ENCODE results near the gene FAM76B. TPM values are rescaled to one million over a fixed set of nuclear protein-coding genes. Genes with fewer than 3 reads are reported as not detected.

FAM76B gene
- total RNA-seq, 3 donors from 2014 or later = 23.0 to 26.7 (median 24.5) TPM

DNA sequence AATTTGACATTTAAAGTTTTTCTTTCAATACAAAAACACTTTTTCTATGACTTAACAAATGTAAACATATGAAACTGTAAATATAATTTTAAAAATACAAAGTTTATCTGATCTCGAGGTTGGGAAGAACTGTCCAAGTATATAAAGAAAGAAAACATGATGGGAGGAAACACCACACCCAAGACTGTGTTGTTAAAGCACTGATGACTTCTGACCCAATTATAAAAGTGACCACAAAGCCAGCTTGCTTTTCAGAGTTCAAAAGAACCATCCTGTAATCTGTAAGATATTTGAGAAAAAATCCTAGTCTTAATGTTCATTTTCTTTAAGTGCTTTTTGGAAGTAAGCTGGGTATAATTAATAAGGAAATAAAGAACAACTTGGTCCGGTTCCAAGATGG, 16.3 kb upstream of the FAM76B start:
- Histone ChIP-seq H3K4me1 (ENCODE audit: low read depth) (no peaks in the 10 kb centered on the region), H3K4me3 (no peak overlapping the region), H3K9me3 (no peaks in the 10 kb centered on the region), H3K36me3 (ENCODE audit: low read depth) (no peaks in the 10 kb centered on the region)
- TF ChIP-seq, protein P1, sequence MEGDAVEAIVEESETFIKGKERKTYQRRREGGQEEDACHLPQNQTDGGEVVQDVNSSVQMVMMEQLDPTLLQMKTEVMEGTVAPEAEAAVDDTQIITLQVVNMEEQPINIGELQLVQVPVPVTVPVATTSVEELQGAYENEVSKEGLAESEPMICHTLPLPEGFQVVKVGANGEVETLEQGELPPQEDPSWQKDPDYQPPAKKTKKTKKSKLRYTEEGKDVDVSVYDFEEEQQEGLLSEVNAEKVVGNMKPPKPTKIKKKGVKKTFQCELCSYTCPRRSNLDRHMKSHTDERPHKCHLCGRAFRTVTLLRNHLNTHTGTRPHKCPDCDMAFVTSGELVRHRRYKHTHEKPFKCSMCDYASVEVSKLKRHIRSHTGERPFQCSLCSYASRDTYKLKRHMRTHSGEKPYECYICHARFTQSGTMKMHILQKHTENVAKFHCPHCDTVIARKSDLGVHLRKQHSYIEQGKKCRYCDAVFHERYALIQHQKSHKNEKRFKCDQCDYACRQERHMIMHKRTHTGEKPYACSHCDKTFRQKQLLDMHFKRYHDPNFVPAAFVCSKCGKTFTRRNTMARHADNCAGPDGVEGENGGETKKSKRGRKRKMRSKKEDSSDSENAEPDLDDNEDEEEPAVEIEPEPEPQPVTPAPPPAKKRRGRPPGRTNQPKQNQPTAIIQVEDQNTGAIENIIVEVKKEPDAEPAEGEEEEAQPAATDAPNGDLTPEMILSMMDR (IDR thresholded peaks at IDR 0.05) = no peak
- intact Hi-C loops (cut with DNase I, micrococcal nuclease) = no loop called here
- DNase-seq = no peak
- ATAC-seq = no peak

DNA sequence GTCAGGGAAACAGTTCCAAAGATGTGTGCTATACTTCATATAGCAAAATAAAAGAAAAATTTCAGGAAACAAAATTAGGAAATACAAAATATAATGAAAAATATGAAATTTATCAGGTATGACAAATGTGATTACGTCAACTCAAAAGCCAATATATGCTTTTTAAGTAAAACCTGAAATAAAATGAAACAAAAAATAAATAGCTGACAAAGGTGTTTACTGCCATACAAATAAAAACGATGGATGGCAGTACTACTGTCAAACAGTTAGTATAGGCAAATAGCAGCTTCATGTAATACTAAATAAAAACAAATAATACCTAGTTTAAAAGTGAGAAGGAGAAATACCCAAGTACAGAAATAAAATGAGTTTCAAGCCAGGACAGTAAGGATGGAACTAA, 14.4 kb upstream of the FAM76B start:
- TF ChIP-seq, protein P1 (IDR thresholded peaks at IDR 0.05) = no peak
- DNase-seq = no peak
- H3K9me3 ChIP-seq = no peaks in the 10 kb centered on the region
- no peaks in the 10 kb centered on the region for H3K36me3 ChIP-seq (ENCODE audit: low read depth)
- ATAC-seq = no peak
- intact Hi-C loops (cut with DNase I, micrococcal nuclease) = no loop called here
- no peak overlapping the region for H3K4me3 ChIP-seq
- H3K4me1 ChIP-seq (ENCODE audit: low read depth) = no peaks in the 10 kb centered on the region

DNA sequence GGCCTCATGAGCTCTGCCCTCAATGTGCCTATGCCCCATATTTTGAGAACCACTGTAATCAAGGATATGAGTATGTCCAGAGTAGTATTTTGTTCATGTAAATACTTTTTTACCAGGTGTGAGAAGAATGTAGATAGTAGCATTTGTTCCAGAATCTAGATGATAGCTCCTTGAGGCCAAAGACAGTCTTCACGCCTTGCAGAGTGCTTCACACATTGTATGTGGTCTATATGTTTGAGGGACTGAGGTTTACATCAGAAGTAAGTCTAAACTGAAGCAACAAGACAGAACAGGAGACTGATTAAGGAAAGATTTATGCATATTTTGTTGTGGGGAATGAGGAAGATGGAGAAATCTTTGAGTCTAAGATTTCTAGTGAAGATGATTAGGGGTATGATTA, 13.2 kb upstream of the FAM76B start:
- no peaks in the 10 kb centered on the region for H3K9me3 ChIP-seq
- TF ChIP-seq, protein P1 (IDR thresholded peaks at IDR 0.05) = no peak
- H3K4me3 ChIP-seq = no peak overlapping the region
- no peaks in the 10 kb centered on the region for H3K36me3 ChIP-seq (ENCODE audit: low read depth)
- no peaks in the 10 kb centered on the region for H3K4me1 ChIP-seq (ENCODE audit: low read depth)
- intact Hi-C loops (cut with DNase I, micrococcal nuclease) = no loop called here
- DNase-seq (no peak), ATAC-seq (no peak)

DNA sequence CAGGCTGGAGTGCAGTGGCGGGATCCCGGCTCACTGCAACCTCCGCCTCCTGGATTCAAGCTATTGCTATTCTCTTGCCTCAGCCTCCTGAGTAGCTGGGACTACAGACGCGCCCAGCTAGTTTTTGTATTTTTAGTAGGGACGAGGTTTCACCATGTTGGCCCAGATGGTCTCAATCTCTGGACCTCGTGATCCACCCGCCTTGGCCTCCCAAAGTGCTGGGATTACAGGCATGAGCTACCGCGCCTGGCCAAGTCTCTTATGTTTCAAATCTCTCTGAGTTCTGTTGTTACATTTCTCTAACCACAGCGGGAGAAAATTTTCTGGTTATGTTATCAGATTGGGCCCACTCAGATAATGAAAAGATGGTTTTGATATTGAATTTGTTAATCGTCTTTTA, 10.9 kb upstream of the FAM76B start:
- TF ChIP-seq, protein P1 (IDR thresholded peaks at IDR 0.05) = no peak
- Histone ChIP-seq H3K36me3 (ENCODE audit: low read depth) (no peaks in the 10 kb centered on the region), H3K4me3 (no peak overlapping the region), H3K9me3 (no peaks in the 10 kb centered on the region), H3K4me1 (ENCODE audit: low read depth) (no peaks in the 10 kb centered on the region)
- intact Hi-C loops (cut with DNase I, micrococcal nuclease) = no loop called here
- DNase-seq (no peak), ATAC-seq (no peak)

DNA sequence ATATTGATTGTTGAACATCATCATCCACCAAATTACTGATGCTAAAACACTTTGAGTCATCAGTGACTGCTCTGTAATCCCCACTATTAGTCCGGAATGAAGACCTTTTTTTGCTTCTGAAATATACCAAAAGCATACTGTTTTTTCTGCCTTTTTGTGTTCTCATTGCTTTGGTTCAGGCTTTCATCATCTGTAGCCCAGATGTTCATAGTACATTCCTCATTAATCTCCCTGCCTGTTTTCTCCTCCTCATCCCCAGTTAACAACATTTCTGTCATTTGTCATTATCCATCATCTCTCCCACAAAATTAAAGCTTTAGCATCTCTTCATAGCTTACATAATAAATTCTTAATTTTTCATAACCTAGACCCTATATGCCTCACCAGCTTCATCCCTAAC, 10.0 kb upstream of the FAM76B start:
- H3K4me1 ChIP-seq (ENCODE audit: low read depth) = no peaks in the 10 kb centered on the region
- intact Hi-C loops (cut with DNase I, micrococcal nuclease) = no loop called here
- ATAC-seq (no peak), DNase-seq (no peak)
- no peaks in the 10 kb centered on the region for H3K9me3 ChIP-seq
- TF ChIP-seq, protein P1 (IDR thresholded peaks at IDR 0.05) = no peak
- no peak overlapping the region for H3K4me3 ChIP-seq
- no peaks in the 10 kb centered on the region for H3K36me3 ChIP-seq (ENCODE audit: low read depth)

DNA sequence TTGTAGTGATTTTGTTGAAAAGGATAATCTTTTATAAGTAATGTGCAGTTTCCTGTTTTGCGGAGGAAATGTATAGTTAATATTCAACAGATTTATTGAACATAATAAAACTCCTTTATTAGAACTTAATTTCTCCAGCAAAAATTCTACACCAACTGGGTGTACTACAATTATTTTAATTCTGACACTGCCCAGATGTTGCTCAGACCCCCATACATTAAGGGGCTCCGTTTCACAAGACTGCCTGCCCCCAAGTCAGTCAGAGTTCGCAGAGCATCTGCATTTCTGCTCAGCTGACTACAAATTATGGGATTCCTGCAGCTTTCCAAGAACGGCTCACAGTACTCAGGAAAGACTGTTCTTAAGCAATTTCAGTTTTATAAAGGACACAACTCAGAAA, 6.9 kb upstream of the FAM76B start:
- intact Hi-C loops (cut with DNase I, micrococcal nuclease) = no loop called here
- H3K4me3 ChIP-seq = no peak overlapping the region
- peaks cover 8% of the 10 kb centered on the region for H3K4me1 ChIP-seq (ENCODE audit: low read depth)
- no peaks in the 10 kb centered on the region for H3K36me3 ChIP-seq (ENCODE audit: low read depth)
- TF ChIP-seq, protein P1 (IDR thresholded peaks at IDR 0.05) = no peak
- no peak for ATAC-seq
- no peak for DNase-seq
- no peaks in the 10 kb centered on the region for H3K9me3 ChIP-seq

Measured in mucosa of descending colon (tissue), 3 donors.